ENCODE data around the gene ZNF708. TPM values are rescaled to one million over a fixed set of nuclear protein-coding genes. Genes with fewer than 3 reads are reported as not detected.

Gene ZNF708
- total and polyA plus RNA-seq, 2 of the 8 experiments (the other 6 are each of a cell fraction or from before 2014, with no cell fraction given): 4.1 to 40.0 TPM

DNA sequence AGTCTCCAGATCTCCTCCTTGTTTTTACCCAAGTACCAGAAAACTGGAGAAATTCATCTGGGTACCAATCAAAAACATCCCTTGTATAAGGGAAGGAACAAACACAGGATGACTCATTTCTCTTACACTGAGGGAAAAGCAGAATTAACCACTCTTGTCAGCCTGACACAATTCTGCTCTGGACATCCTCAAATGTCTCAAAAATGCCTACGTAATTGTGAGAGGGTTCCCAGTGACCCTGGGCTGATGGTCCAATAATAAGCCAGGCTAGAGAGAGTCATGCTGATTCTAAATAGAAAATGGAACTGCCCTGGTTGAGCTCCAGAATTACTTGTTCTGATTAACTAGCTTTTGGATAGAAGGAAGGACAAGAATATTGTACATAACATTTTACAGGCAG is 14.5 kb downstream of the ZNF708 start:
- Histone ChIP-seq H4K91ac (replicated peaks; ENCODE audit: insufficient read length, low read length) (no peak overlapping the region), H2AK5ac (ENCODE audit: low read depth, low read length) (no peak overlapping the region), H3K56ac (replicated peaks; ENCODE audit: insufficient read length, low read depth, low read length) (no peak overlapping the region), H3K18ac (ENCODE audit: extremely low read depth, low read length) (no peak overlapping the region), H3K9me3 (ENCODE audit: insufficient read depth in 2 of 2, low read depth in 1 of 2, low read length in 1 of 2) (no peaks in the 10 kb centered on the region), H3K4me1 (replicated peaks in 1 of 4; ENCODE audit: control insufficient read depth in 3 of 4, insufficient read depth in 4 of 4, low read length in 3 of 4) (peaks cover 0 to 4% (median 2%) of the 10 kb centered on the region in 4 experiments; a peak in 3 of 7 replicates), H3K23ac (ENCODE audit: insufficient read length) (no peak overlapping the region), H2BK12ac (ENCODE audit: low read depth, low read length) (no peak overlapping the region), H3K27ac (ENCODE audit: low read depth, low read length) (no peak overlapping the region), H3K9ac (replicated peaks in 1 of 4; ENCODE audit: extremely low read depth in 1 of 4, low read depth in 3 of 4, low read length in 3 of 4) (no peak overlapping the region), H3K23me2 (ENCODE audit: low read depth, low read length) (no peaks in the 10 kb centered on the region), H3K27me3 (replicated peaks in 1 of 4; ENCODE audit: control insufficient read depth in 3 of 4, extremely low read depth in 1 of 4, insufficient read depth in 3 of 4, low read length in 3 of 4) (no peaks in the 10 kb centered on the region; a peak in 1 of 7 replicates), H4K8ac (ENCODE audit: extremely low read depth, insufficient read depth, low read length) (no peak overlapping the region), H2BK15ac (ENCODE audit: low read length) (no peak overlapping the region), H3K4ac (replicated peaks; ENCODE audit: insufficient read length, low read depth, low read length) (no peak overlapping the region), H3K14ac (ENCODE audit: insufficient read length) (no peak overlapping the region), H3K4me3 (ENCODE audit: extremely low read depth in 1 of 4, insufficient read depth in 2 of 4, low read depth in 3 of 4, low read length in 4 of 4) (no peak overlapping the region), H2BK5ac (ENCODE audit: low read depth, low read length) (no peak overlapping the region), H3K36me3 (ENCODE audit: control insufficient read depth in 2 of 4, insufficient read depth in 4 of 4, low read length in 3 of 4) (no peaks in the 10 kb centered on the region; a peak in 2 of 8 replicates), H2AFZ (ENCODE audit: low read length) (no peak overlapping the region), H2BK120ac (replicated peaks; ENCODE audit: low read depth, low read length) (no peak overlapping the region), H4K20me1 (replicated peaks in 1 of 2; ENCODE audit: control insufficient read depth in 1 of 2, insufficient read depth in 2 of 2, low read length in 2 of 2) (peaks cover 2 to 12% of the 10 kb centered on the region in 2 experiments), H4K5ac (ENCODE audit: insufficient read length, low read depth, low read length) (no peak overlapping the region), H3K79me1 (ENCODE audit: low read depth, low read length) (peaks cover 8% of the 10 kb centered on the region), H3K4me2 (ENCODE audit: insufficient read depth in 1 of 2, low read depth in 2 of 2, low read length in 2 of 2) (no peak overlapping the region), H2BK20ac (ENCODE audit: low read length) (no peak overlapping the region), H3K79me2 (ENCODE audit: control insufficient read depth in 1 of 2, insufficient read depth in 2 of 2, low read length in 2 of 2) (peaks cover 0 to 86% of the 10 kb centered on the region in 2 experiments; a peak in 3 of 4 replicates)
- 100% methylated on average over 1 of the region's 1 CpG; no CpG with 5 or more reads in 1 of the 2 experiments for WGBS, 2 experiments (ENCODE audit: extremely low coverage in 1 of 2, insufficient coverage in 1 of 2, insufficient read length in 1 of 2, insufficient replicate concordance in 2 of 2, low coverage in 1 of 2, low lambda C conversion rate in 2 of 2, missing lambda C conversion rate in 1 of 2)
- no peak for TF ChIP-seq BCL11A (IDR thresholded peaks at IDR 0.05; ENCODE audit: low read depth in 2 of 2, low read length in 2 of 2)
- no peak for TF ChIP-seq CEBPB (IDR thresholded peaks at IDR 0.05; ENCODE audit: low read depth, low read length)
- no peak for TF ChIP-seq JUN (IDR thresholded peaks at IDR 0.05; ENCODE audit: low read depth, low read length)
- no peak for TF ChIP-seq CREB1 (IDR thresholded peaks at IDR 0.05)
- no peak for FAIRE-seq
- no peak for DNase-seq (ENCODE audit: low read depth in 1 of 2, low spot score in 2 of 2)
- CTCF ChIA-PET (ENCODE audit: partially characterized antibody): interaction anchor here (1.5 kb wide), 1 partner anchor 8 kb away, joined by 3 read pairs; no protein-coding TSS in a partner anchor
- POLR2A ChIA-PET (ENCODE audit: partially characterized antibody): interaction anchor here (1.5 to 4.6 kb wide), 3 partner anchors 12 to 92 kb away, joined by 3 to 37 read pairs (median 4); partner anchors contain the start of gene ZNF708
